ENCODE data around the gene CD200R1L.

CD200R1L gene

DNA sequence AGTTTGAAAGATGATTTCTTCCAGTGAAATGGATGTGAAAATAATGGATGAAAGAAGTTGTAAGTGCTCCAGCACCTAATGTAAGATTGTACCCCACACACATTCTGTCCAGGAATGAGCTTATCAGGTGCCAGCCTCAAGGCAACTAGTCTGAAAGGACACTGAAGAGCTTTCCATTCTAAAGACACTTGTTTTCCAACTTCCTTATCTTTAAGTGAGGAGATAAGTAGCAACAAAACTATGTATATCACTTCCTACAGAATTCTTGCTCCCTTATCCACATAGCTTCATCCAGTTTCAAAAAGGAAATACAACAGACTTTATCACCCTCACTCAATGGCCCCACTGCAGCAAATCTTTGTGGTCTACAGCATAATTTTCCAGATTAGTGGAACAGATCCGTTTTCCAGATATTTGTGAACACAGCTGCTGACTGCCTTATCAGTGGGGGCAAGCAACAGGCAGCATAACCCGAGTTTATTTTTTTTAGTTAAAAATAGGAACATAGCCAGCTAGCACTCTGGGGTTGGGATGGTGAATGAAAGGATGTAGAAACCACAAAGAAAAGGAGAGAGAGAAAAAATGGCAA lies 60.6 kb downstream of the CD200R1L start:
- no peak for DNase-seq

- DNase-seq, result no peak
Observed at GRCh38 chr3:112785321-112786001, 61.2 kb downstream of the CD200R1L start.

- DNase-seq, result peak; percentile 24
Observed at GRCh38 chr3:112782491-112782890, 64.2 kb downstream of the CD200R1L start.

DNA sequence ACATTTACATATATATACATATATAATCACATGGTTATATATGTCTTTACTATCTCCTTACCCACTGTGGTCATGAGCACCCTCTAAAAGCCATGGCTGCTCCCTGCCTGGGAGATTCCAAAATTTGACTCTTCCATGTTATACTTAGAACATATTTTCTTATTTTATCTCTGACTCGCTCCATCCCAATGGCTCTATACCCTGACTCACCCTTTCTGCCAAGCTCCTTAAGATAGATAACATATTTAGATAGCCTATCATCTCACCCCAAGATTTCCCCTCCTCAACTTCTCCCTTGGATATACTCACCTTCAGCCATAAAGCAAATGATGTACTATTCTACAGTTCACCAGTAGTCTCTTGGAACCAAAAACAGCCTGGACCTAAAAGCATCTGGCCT lies 65.1 kb downstream of the CD200R1L start:
- DNase-seq, result no peak

- DNase-seq, result no peak
Observed at GRCh38 chr3:112779558-112780480, 66.8 kb downstream of the CD200R1L start.

DNA sequence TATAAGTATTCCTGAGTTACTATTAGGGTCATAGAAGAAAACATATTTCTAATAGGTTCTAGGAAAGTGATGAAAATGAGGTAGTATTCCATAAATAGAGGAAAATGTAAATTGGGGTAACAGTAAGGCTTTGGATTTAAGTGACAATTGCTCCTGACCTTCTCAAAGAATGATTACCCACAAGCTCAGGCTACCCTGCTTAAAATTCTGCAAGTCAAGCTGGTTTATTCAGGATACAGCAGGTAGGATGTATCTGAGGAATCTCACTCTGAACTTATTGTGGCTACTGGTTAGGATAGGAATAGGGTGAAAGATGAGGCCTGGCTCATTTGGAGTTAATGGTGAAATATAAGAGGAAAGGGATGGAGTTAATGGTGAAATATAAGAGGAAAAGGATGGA lies 67.7 kb downstream of the CD200R1L start:
- DNase-seq, result no peak

GRCh38 chr3:112778353-112778948 lies 68.2 kb downstream of the CD200R1L start:
- DNase-seq, result peak; percentile 31

- peak; percentile 46 for DNase-seq
Observed at GRCh38 chr3:112777811-112778210, 68.9 kb downstream of the CD200R1L start.

DNA sequence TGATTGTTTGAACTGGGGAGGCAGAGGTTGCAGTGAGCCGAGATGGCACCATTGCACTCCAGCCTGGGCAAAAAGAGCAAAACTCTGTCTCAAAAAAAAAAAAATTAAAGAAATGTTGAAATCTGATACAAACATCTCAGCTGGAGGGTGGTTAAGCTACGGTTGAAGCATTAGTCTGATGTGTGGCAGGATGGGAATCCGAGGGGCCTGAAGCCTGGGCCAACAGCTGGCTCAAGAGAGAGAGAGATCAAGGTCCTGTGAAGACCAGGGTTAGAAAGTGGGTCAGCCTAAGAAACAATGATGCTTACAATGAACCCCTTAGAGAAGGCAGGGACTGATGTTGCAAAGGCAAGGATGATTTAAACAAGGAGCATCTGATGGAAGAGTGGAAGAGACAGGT lies 69.8 kb downstream of the CD200R1L start:
- no peak for DNase-seq

DNA sequence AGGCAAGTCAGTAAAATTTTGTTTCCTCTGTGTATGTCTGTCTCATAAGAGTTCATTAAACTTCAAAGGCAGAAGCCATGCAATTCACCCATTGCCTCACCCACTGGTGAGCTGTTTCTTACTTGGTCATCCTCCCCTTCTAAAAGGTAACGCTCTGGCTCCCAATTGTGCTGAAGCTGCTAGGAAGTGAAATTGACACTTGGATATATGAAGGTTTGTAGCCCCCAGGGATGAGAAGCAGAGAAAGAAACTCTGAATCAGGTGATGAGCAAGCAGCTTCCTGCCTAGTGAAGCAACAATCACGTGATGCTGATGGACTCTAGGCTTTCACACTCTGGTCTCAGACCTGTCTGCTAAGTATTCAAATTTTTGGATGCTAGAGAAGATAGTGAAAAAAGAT lies 70.7 kb downstream of the CD200R1L start:
- peak; percentile 25 for DNase-seq

GRCh38 chr3:112775011-112775742 lies 71.5 kb downstream of the CD200R1L start:
- DNase-seq, result peak; percentile 9

GRCh38 chr3:112774293-112774926 lies 72.3 kb downstream of the CD200R1L start:
- DNase-seq, result no peak

DNA sequence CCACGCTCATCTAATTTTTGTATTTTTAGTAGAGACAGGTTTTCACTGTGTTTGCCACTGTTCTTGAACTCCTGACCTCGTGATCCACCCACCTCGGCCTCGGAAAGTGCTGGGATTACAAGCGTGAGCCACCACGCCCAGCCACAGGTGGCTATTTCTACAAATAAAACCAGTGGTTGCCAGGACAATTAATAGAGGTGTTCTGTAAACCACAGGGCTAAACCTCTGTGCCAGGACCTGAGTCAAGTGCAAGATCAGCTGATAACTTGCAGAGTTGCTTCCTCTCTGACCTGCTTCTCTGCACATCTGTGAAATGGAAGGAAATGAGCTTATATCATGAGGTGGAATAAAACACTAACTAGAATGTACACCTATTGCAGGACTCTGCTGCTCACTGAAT lies 72.8 kb downstream of the CD200R1L start:
- DNase-seq, result no peak

DNA sequence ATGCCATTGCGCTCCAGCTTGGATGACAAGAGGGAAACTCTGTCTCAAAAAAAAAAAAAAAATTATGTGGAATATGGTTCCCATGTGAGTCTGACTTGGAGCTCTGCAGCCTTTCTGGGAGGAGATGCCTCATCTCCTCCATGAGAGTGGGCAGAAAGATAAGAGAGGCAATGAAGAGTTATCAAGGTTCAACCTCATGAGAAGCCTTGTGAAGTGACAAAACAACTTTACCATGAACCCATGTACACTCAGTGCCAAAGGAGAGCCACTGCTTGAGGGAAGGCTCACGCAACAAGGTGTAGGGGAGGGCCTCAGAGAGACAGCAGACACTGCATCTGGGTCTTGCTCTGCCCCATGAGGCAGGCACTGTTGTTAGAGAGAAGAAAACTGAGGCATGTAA lies 75.7 kb downstream of the CD200R1L start:
- no peak for DNase-seq

GRCh38 chr3:112770032-112770626 lies 76.5 kb downstream of the CD200R1L start:
- DNase-seq, result peak; percentile 54

DNA sequence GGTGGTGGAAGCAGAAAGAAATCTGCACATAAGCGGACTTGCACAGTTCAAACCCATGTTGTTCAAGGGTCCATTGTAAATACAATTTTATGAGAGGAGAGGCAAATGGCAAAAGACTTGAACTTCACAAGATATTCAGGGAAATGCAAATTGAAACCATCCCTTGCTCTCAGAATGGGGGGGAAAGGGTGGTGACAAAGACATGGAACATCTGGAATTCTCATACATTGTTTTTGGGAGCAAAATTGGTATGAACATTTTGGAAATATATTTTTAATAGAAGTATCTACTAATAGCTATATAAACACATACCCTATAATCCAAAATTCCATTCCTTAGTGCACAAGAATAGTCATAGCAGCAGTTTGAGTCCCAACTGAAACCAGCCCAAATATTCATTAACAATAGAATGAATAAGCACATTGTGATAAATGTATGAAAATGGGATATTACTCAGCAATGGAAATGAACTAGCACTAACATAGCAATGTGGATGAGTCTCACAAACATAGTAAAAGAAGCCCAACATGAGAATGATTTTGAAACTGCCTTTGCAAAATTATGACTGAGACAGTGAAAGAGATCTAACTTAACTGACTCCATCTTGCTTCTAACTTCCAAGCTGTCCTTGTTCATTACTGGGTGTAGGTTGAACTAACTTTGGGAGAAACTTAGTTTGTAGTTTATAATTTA lies 77.2 kb downstream of the CD200R1L start:
- no peak for DNase-seq

- no peak for DNase-seq
Observed at GRCh38 chr3:112767777-112768176, 78.9 kb downstream of the CD200R1L start.

- DNase-seq, result peak; percentile 100
Observed at GRCh38 chr3:112767177-112767576, 79.5 kb downstream of the CD200R1L start.
